HG02885 (cell line): ENCODE data around the gene GCLC.
"Not testable (repeated sequence)": the region's sequence is repeated elsewhere in the genome, so short reads cannot be mapped to it uniquely, and the experiment has no call there.

Source experiments
- ATAC-seq: cut with Tn5 transposase; IDR thresholded peaks from one replicate; pipeline ENCODE4 v1.9.1; 2021; ENCODE audit warnings: mild to moderate bottlenecking; ENCODE audit not compliant: unreplicated experiment, poor library complexity

GCLC gene

DNA sequence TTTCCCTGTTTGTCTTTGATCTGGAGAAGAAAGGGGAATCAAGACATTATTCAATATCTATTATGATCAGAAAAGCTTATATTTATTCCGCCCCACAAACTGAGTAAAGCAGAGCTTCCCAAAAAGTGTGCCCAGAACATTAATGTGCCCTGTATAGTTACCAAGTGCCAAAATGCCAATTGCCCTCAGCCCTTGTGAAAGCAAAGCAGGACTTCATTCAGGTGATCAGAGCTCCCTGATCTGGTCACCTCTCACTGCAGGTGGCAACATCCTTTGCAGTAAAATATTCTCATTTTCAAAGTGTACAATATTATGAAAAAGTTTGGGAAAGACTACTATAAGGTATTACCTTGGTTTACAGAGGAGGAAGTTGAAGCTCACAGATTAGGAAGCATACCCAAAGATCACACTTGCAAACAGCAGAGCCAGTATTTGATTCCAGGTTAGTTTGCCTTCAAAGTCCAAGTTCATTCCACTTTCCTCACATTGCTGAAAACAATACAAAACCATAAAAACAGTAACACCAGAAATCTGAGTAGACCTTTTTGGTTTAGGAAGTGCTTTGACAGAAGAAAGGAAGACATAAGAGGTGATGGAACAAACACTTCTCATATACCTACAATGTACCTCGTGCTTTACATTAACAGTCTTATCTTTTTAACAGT lies 19.6 kb upstream of the GCLC start:
- ATAC-seq = no peak

DNA sequence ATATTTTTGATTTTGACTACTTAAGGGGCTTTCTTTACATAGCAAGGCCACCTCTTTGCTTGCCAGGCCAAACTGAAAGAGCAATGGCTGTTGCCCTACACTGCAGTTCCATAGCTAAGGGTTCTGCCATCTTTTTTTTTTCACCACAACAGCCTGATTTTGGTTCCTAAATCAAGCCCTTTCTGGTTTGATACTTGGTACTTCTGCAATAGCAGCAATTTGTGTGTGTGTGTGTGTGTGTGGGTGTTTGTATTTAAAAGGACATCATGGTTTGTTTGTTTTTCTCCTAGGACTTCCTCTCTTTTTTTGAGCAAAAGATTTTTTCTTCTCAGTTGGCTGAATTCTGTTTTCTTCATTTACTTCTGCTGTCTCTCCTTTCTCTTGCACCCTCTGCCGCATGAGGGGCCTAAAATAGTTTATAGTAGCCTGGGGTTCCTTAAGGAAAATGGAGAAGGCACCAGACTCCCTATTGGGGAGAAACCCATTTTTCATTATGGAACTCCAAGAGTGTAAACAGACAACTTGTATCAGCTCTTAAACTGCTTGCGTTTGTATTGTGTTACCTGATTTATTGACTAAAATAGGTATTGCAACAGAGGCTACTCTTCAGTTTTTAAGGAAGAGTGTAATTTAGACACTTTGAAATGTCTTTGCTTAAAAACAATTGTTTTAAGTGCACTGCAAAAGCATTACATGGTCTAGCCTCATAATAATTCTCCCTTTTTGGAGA lies 12.2 kb upstream of the GCLC start:
- ATAC-seq = no peak

DNA sequence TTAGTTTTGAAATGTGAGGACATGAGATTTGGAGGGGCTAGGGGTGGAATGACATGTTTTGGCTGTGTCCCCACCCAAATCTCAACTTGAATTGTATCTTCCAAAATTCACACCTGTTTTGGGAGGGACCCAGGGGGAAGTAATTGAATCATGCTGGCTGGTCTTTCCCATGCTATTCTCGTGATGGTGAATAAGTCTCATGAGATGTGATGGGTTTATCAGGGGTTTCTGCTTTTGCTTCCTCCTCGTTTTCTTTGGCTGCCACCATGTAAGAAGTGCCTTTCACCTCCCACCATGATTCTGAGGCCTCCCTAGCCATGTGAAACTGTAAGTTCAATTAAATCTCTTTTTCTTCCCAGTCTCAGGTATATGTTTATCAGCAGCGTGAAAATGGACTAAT lies 8.7 kb upstream of the GCLC start:
- not testable (repeated sequence) for ATAC-seq

DNA sequence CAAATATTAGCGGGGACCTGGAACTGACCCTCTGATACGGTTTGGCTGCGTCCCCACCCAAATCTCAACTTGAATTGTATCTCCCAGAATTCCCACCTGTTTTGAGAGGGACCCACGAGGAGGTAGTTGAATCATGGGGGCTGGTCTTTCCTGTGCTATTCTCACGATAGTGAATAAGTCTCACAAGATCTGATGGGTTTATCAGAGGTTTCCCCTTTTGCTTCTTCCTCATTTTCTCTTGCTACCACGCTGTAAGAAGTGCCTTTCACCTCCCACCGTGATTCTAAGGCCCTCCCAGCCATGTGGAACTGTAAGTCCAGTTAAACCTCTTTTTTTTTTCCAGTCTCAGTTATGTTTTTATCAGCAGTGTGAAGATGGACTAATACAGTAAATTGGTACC lies 6.8 kb upstream of the GCLC start:
- not testable (repeated sequence) for ATAC-seq

- ATAC-seq = peak; percentile 75
Measured at GRCh38 chr6:53547811-53548496, 3.1 kb upstream of the GCLC start.

DNA sequence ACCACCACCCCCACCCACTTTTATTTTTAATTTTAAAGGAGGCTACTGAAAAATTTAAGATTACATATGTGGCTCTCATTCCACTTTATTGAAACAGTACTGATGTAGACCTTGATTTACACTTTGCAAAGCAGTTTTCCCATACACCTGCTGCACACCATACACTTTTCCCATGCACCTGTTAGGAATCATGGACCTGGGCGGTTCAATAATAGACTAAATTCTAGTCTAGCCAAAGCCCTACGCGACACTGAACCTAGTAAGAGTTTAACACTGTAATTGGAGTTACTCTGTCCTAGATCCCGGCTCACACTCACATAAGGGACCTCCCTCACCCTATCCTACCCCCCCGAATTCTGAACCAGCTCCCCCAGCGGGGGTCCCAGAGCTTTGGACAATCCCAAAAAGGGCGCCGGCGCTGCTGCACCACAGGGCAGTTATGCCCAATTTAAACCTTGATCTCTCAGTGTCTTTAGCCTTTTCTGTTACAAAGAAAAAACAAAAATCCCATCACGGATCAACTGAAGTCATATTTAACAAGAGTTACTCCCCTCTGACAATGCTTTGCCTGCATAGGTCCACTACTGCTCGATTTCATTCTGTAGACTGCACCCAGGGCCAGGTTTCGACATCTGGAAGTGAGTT lies 2.4 kb upstream of the GCLC start:
- no peak for ATAC-seq

DNA sequence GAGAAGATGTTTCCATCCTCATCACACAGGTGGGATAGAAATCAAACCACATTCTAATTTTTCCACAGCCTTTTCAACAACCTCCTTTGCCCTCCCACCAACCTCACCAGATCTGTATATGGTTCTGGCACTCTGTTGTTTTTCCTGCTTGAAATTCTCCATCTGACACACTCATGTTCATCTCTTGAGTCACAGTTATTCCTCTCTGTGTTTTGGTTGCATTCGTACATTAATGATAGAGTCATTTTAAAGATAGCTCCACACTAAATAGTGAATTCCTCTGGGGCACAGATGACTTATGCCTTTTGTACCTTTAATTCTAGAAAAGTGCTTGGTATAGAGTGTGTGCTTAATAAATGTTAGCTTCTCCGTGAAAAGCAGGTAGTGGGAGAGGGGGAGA lies 1.4 kb upstream of the GCLC start:
- ATAC-seq = no peak

- no peak for ATAC-seq
Measured at GRCh38 chr6:53544217-53544469, 758 bp downstream of the GCLC start.

DNA sequence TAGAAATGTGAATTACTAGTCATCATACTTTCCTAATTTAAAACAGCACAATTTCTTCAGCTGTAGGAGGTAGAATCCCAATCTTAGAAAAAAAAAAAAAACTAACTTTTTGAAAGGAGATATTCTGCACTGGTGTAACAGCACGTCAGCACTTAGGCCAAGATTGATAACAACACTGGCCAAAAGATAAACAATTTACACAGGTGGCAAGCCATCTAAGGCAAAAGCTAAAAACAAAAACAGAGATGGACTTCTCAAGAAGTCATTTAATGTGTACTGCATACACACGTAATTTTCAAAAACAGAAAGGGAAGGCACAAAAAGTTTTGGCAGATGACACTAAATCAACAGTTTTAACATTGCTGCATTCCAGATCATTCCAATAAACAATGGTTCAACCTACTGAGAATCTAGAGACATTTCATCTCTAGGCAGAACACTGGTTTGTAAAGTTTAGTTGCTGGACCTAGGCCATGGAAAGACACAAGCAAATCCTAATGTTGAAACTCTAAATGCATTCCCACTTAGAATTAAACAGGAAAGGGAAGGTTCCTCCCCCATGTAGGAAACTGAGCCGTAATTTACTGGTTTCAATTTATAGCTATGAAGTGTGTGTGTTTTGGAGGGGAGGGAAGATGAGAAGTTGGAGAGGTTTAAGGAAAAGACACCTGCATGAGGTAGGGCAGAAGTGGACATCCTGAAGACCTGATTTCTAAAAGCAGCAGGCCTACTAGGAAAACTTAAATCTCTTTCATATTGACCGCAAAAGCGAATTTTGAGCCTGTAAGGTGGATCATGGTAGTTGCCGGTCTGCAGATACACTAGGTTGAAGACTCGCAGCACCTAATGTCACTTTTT lies 1.3 kb downstream of the GCLC start:
- no peak for ATAC-seq

- ATAC-seq = no peak
Measured at GRCh38 chr6:53541900-53542299, 3.0 kb downstream of the GCLC start.

GRCh38 chr6:53540129-53540692 lies 4.7 kb downstream of the GCLC start:
- no peak for ATAC-seq

DNA sequence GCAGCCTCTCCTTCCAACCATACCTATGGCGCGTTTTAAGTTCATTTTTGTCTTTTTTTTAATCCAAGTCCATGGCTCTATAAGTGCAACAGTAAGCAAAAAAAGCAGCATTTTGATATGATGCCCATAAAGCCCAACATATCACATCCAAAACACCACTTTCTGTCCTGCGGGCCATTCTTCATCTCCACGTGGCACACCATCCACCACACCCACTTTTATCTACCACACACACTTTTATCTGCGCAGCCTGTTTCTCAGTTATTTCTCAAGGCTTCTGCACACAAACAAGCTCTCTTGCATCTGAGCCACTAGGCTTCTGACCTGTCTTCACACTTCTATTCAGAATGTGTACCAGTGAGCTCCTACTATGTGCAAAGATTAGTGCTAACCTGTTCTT lies 5.3 kb downstream of the GCLC start:
- no peak for ATAC-seq

DNA sequence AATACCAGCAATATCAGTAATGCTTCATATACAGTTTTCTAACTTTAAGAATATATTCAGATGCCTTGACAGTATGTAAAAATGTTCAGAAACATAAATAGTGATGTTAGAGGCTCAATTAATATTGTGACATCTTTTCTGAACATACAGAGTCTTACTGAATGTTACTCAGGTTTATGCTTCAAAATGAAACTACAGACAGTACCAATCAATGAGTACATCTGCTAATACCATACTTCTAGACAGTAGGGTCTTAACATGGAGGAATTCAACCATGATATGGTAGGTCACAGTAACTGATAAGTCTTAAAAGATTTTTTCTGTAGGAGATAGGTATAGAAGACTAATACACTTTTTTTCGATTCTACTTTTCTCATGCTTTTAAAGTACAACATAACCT lies 8.3 kb downstream of the GCLC start:
- no peak for ATAC-seq

- peak; percentile 44 for ATAC-seq
Measured at GRCh38 chr6:53532942-53533341, 12.0 kb downstream of the GCLC start.

- peak; percentile 47 for ATAC-seq
Measured at GRCh38 chr6:53532061-53532797, 12.7 kb downstream of the GCLC start.

DNA sequence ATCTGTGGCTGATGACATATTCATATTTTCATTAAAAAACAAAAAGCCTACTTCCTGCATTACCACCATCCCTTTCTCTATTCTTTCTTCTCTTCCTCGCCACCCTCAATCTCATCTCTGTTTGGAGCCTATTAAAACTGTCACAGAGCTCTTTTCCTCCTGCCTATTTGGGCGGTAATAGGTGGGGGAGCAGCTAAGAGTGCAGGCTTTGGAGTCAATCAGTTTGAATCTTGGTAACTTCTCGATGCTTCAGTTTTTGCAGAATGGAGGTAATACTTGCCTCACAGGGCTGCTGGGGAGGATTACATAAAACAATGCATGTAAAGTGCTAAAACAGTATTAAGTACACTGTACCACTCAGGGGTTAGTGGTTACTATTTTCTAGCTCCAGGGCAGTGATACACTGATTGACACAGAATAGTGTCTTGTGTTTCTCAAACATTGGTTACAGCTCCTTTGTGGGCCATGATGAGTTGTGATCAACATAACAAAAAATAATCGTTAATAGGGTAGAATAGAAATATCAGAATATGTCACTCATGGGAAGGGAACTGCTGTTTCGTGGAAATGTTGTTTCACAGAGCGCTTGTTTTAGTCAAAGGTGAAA lies 14.0 kb downstream of the GCLC start:
- ATAC-seq = no peak

GRCh38 chr6:53530346-53530745 lies 14.6 kb downstream of the GCLC start:
- ATAC-seq = no peak

- ATAC-seq = no peak
Measured at GRCh38 chr6:53529324-53530036, 15.4 kb downstream of the GCLC start.
